Parathyroid adenoma (tissue), 2 donors: Measurements from ENCODE around the gene SLC41A3.
"Not testable (repeated sequence)": the region's sequence is repeated elsewhere in the genome, so short reads cannot be mapped to it uniquely, and the experiment has no call there.

Experiments
- H2AFZ ChIP-seq: fragments of 300-600 bp; sonication (generic); one replicate; pipeline ENCODE4 v1.7.0; 2017; ENCODE audit warnings: antibody characterized with exemption, mild to moderate bottlenecking
- H3K27ac ChIP-seq: fragments of 300-600 bp; sonication (generic); one replicate; pipeline ENCODE4 v1.7.0; 2017
- H3K27me3 ChIP-seq: fragments of 300-600 bp; sonication (generic); one replicate; pipeline ENCODE4 v1.7.0; 2017; ENCODE audit warnings: low read length; ENCODE audit not compliant: control insufficient read depth, insufficient read depth
- H3K36me3 ChIP-seq: fragments of 300-600 bp; sonication (generic); one replicate; pipeline ENCODE4 v1.7.0; 2017; ENCODE audit warnings: low read length; ENCODE audit not compliant: control insufficient read depth, insufficient read depth
- H3K4me1 ChIP-seq: fragments of 300-600 bp; sonication (generic); one replicate; pipeline ENCODE4 v1.7.0; 2017; ENCODE audit warnings: control low read depth
- H3K4me2 ChIP-seq: fragments of 300-600 bp; sonication (generic); one replicate; pipeline ENCODE4 v1.7.0; 2017; ENCODE audit warnings: low read length
- H3K4me3 ChIP-seq: fragments of 300-600 bp; sonication (generic); one replicate; pipeline ENCODE4 v1.7.0; 2017; ENCODE audit warnings: low read depth, low read length
- H3K79me2 ChIP-seq: fragments of 300-600 bp; sonication (generic); one replicate; pipeline ENCODE4 v1.7.0; 2017; ENCODE audit warnings: control low read depth
- H3K9ac ChIP-seq: fragments of 300-600 bp; sonication (generic); one replicate; pipeline ENCODE4 v1.7.0; 2017; ENCODE audit warnings: mild to moderate bottlenecking
- H3K9me3 ChIP-seq: fragments of 300-600 bp; sonication (generic); one replicate; pipeline ENCODE4 v1.7.0; 2017; ENCODE audit warnings: low read length; ENCODE audit not compliant: control insufficient read depth
- CTCF ChIP-seq: fragments of 300-600 bp; sonication (generic); IDR thresholded peaks from one replicate; pipeline ENCODE4 v1.7.0; 2017; ENCODE audit warnings: antibody characterized with exemption, mild to moderate bottlenecking
- donor health status: primary hyperparathyroidism.

Gene SLC41A3

GRCh38 chr3:126004692-126005091, 79.2 kb downstream of the SLC41A3 start:
- Histone ChIP-seq H3K4me1 (no peaks in the 10 kb centered on the region), H3K4me3 (no peak overlapping the region), H3K27ac (no peak overlapping the region), H3K9ac (no peak overlapping the region), H3K4me2 (no peak overlapping the region), H2AFZ (no peak overlapping the region), H3K79me2 (no peaks in the 10 kb centered on the region), H3K27me3 (no peaks in the 10 kb centered on the region), H3K9me3 (no peaks in the 10 kb centered on the region), H3K36me3 (no peaks in the 10 kb centered on the region)
- no peak for TF ChIP-seq CTCF

GRCh38 chr3:126004217-126004616, 79.7 kb downstream of the SLC41A3 start:
- Histone ChIP-seq H3K4me3 (no peak overlapping the region), H3K4me1 (no peaks in the 10 kb centered on the region), H3K9ac (no peak overlapping the region), H3K36me3 (no peaks in the 10 kb centered on the region), H3K9me3 (no peaks in the 10 kb centered on the region), H3K27me3 (no peaks in the 10 kb centered on the region), H2AFZ (no peak overlapping the region), H3K4me2 (no peak overlapping the region), H3K27ac (no peak overlapping the region), H3K79me2 (no peaks in the 10 kb centered on the region)
- TF ChIP-seq CTCF, result no peak

GRCh38 chr3:126003447-126004190, 80.3 kb downstream of the SLC41A3 start:
- no peaks in the 10 kb centered on the region for H3K27me3 ChIP-seq
- H3K9me3 ChIP-seq, result no peaks in the 10 kb centered on the region
- H3K79me2 ChIP-seq, result no peaks in the 10 kb centered on the region
- H2AFZ ChIP-seq, result no peak overlapping the region
- TF ChIP-seq CTCF, result no peak
- no peak overlapping the region for H3K4me2 ChIP-seq
- H3K4me3 ChIP-seq, result no peak overlapping the region
- no peaks in the 10 kb centered on the region for H3K36me3 ChIP-seq
- no peaks in the 10 kb centered on the region for H3K4me1 ChIP-seq
- H3K9ac ChIP-seq, result no peak overlapping the region
- H3K27ac ChIP-seq, result no peak overlapping the region

GRCh38 chr3:126002189-126002588, 81.7 kb downstream of the SLC41A3 start:
- no peak overlapping the region for H2AFZ ChIP-seq
- H3K4me3 ChIP-seq, result no peak overlapping the region
- no peak for TF ChIP-seq CTCF
- H3K36me3 ChIP-seq, result no peaks in the 10 kb centered on the region
- H3K4me2 ChIP-seq, result no peak overlapping the region
- H3K9me3 ChIP-seq, result no peaks in the 10 kb centered on the region
- no peak overlapping the region for H3K27ac ChIP-seq
- H3K27me3 ChIP-seq, result no peaks in the 10 kb centered on the region
- no peaks in the 10 kb centered on the region for H3K79me2 ChIP-seq
- no peaks in the 10 kb centered on the region for H3K4me1 ChIP-seq
- H3K9ac ChIP-seq, result no peak overlapping the region

GRCh38 chr3:125996751-125997150, 87.2 kb downstream of the SLC41A3 start:
- not testable (repeated sequence) for H3K4me2 ChIP-seq, H3K4me3 ChIP-seq, H3K4me1 ChIP-seq, H3K79me2 ChIP-seq, H3K27me3 ChIP-seq, H3K9ac ChIP-seq, H3K9me3 ChIP-seq, H3K27ac ChIP-seq, H3K36me3 ChIP-seq, H2AFZ ChIP-seq
